Chondrocyte (in vitro differentiated cells): ENCODE data around the gene MYOM1. TPM values are rescaled to one million over a fixed set of nuclear protein-coding genes. Genes with fewer than 3 reads are reported as not detected.

ENCODE experiments used
- DNase-seq: peaks from one replicate; pipeline ENCODE4 v3.0.0; 2021; ENCODE audit warnings: mixed read lengths, low spot score
- H3K27ac Mint-ChIP-seq: one replicate; pipeline ENCODE4 v1.8.0; 2021; ENCODE audit warnings: mild to moderate bottlenecking, moderate library complexity, mixed read lengths; ENCODE audit not compliant: unreplicated experiment
- H3K27me3 Mint-ChIP-seq: 2 replicates; pipeline ENCODE4 v1.8.0; 2021; ENCODE audit warnings: low read depth, mixed read lengths
- H3K36me3 Mint-ChIP-seq: 2 replicates; pipeline ENCODE4 v1.8.0; 2021; ENCODE audit warnings: low read depth, mixed read lengths
- H3K4me1 Mint-ChIP-seq: 2 replicates; pipeline ENCODE4 v1.8.0; 2021; ENCODE audit warnings: low read depth, mild to moderate bottlenecking, mixed read lengths
- H3K4me3 Mint-ChIP-seq: one replicate; pipeline ENCODE4 v1.8.0; 2021; ENCODE audit warnings: mild to moderate bottlenecking, moderate library complexity, mixed read lengths; ENCODE audit not compliant: unreplicated experiment
- H3K9me3 Mint-ChIP-seq: 2 replicates; pipeline ENCODE4 v1.8.0; 2021; ENCODE audit warnings: low read depth, mixed read lengths
- total RNA-seq: library from RNA; stranded (reverse); gene quantifications from 3 replicates; pipeline ENCODE4 v1.2.1, GENCODE V29; 2021
- TF ChIP-seq, protein P1 (sequence below): fragments of 200-600 bp; sonication (generic); IDR thresholded peaks from 2 replicates; pipeline ENCODE4 v1.5.0; 2021; ENCODE audit warnings: antibody characterized with exemption, mild to moderate bottlenecking, moderate library complexity

MYOM1 gene
- total RNA-seq, 1 donor from 2014 or later, result 1.5 TPM

DNA sequence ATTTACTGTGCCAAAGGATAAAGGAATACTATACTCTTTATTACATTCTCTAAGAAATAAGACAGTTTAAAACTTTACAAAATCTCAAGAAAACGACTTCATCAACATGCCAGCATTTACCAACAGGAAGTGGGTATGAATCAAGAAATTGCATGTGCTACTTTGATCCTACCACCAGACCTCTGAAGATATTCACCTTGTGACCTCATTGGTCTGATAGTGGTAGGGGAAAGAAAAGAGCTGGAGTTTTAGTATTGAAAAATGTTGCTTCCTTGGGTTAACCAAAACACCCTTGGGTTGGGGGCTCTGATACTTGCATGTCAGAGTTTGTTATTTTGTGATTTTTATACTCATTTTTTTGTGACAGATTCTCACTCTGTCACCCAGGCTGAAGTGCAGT is 122.7 kb downstream of the MYOM1 start:
- Mint-ChIP-seq H3K36me3 (peaks cover 2% of the 10 kb centered on the region), H3K27me3 (no peaks in the 10 kb centered on the region), H3K9me3 (no peaks in the 10 kb centered on the region), H3K27ac (no peak overlapping the region), H3K4me1 (peaks cover 33% of the 10 kb centered on the region), H3K4me3 (no peak overlapping the region)
- DNase-seq, result no peak
- TF ChIP-seq, protein P1, sequence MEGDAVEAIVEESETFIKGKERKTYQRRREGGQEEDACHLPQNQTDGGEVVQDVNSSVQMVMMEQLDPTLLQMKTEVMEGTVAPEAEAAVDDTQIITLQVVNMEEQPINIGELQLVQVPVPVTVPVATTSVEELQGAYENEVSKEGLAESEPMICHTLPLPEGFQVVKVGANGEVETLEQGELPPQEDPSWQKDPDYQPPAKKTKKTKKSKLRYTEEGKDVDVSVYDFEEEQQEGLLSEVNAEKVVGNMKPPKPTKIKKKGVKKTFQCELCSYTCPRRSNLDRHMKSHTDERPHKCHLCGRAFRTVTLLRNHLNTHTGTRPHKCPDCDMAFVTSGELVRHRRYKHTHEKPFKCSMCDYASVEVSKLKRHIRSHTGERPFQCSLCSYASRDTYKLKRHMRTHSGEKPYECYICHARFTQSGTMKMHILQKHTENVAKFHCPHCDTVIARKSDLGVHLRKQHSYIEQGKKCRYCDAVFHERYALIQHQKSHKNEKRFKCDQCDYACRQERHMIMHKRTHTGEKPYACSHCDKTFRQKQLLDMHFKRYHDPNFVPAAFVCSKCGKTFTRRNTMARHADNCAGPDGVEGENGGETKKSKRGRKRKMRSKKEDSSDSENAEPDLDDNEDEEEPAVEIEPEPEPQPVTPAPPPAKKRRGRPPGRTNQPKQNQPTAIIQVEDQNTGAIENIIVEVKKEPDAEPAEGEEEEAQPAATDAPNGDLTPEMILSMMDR, result no peak

DNA sequence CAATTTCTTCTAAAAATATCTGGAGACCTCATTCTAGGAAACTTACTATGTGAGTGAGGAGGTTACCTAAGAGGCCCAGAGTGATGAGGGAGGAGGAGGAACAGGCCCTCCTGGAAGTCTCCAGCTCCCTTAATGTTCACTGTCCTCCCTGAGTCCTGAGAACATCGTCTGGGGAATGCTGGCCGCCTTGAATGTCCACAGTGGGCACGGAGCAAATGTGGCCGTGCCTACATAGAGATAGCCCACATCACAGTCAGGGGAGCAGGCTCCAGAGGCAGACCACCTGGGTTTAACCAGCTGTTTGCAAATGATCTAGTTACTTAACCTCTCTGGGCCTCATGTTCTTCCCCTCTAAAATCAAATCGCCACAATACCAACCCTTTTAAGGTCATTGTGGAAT is 123.8 kb downstream of the MYOM1 start:
- Mint-ChIP-seq H3K4me3 (no peak overlapping the region), H3K27ac (no peak overlapping the region), H3K9me3 (no peaks in the 10 kb centered on the region), H3K27me3 (no peaks in the 10 kb centered on the region), H3K4me1 (peaks cover 33% of the 10 kb centered on the region), H3K36me3 (peaks cover 2% of the 10 kb centered on the region)
- TF ChIP-seq, protein P1, result no peak
- no peak for DNase-seq

DNA sequence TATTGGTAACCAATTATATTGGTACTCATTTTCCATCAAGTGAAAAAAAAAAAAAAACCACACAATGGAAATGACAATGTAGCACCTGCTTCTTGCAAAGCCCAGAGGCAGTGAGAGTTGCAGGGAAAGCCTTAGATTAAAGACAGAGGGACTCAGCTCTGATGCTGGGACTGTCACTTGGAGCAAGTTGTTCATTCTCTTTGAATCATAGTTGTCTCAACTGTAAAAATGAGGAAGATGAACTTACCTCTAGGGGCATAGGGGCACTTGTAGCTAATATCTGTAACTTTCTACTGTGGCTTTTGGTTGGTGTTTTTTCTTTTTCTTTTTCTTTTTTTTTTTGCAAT is 125.5 kb downstream of the MYOM1 start:
- Mint-ChIP-seq H3K4me1 (peaks cover 30% of the 10 kb centered on the region), H3K9me3 (no peaks in the 10 kb centered on the region), H3K36me3 (no peaks in the 10 kb centered on the region), H3K27me3 (no peaks in the 10 kb centered on the region), H3K4me3 (no peak overlapping the region), H3K27ac (peak overlapping the region; percentile 27)
- DNase-seq, result no peak
- TF ChIP-seq, protein P1, result no peak

GRCh38 chr18:3093624-3094337 is 126.0 kb downstream of the MYOM1 start:
- TF ChIP-seq, protein P1, result no peak
- Mint-ChIP-seq H3K4me1 (peaks cover 30% of the 10 kb centered on the region), H3K9me3 (no peaks in the 10 kb centered on the region), H3K36me3 (no peaks in the 10 kb centered on the region), H3K27me3 (no peaks in the 10 kb centered on the region), H3K27ac (peak overlapping the region; percentile 56), H3K4me3 (no peak overlapping the region)
- DNase-seq, result no peak

DNA sequence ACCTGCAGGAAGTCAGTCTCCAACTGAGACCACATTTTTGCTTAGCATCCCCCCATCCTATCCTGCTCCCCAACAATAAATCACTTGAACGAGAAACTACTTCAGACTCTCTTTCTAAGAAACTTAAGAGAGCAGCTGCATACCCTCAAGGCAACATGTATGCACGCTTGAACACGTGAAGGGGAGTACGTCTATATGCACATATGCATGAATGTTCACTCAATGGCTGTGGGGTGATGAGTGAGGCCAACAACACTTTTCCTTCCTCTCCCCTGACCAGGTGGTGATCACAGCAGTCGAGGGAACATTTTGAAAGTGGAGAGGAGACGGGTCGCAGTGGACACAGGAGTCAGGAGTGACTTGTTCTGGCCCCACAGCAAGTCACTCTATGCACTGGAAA is 127.0 kb downstream of the MYOM1 start:
- Mint-ChIP-seq H3K9me3 (no peaks in the 10 kb centered on the region), H3K4me1 (peaks cover 39% of the 10 kb centered on the region), H3K27ac (peak overlapping the region; percentile 56), H3K4me3 (no peak overlapping the region), H3K36me3 (no peaks in the 10 kb centered on the region), H3K27me3 (no peaks in the 10 kb centered on the region)
- DNase-seq, result no peak
- TF ChIP-seq, protein P1, result no peak
